Endothelial cell of umbilical vein (primary cell): ENCODE results near the gene PRKCB. TPM values are rescaled to one million over a fixed set of nuclear protein-coding genes. Genes with fewer than 3 reads are reported as not detected.

Experiments
- BruUV-seq: library from RNA; stranded (reverse); fragments of 400-500 nt; replicated peaks from 2 replicates; lab custom pipeline; 2021; lab: Mats Ljungman, UMichigan
- CTCF ChIA-PET: fragments of 300-600, 350-600 bp; sonication (Branson Sonifier 250); formaldehyde crosslinking; loops from one replicate; lab custom pipeline; 2021; ENCODE audit warnings: antibody characterized with exemption, inconsistent platforms; lab: Charles Lee
- POLR2A ChIA-PET: fragments of 300-600, 350-600 bp; sonication (Branson Sonifier 250); formaldehyde crosslinking; loops from one replicate; lab custom pipeline; 2021; ENCODE audit warnings: antibody characterized with exemption, inconsistent platforms; lab: Charles Lee
- DNase-seq: peaks from one replicate; pipeline ENCODE4 v3.0.0-alpha.2; 2011; ENCODE audit warnings: low read depth, low spot score
- FAIRE-seq: peaks from 2 replicates; lab custom pipeline; 2011; peaks lifted over from hg19 to GRCh38; lab: Jason Lieb, UNC
- H2AFZ ChIP-seq: 2 replicates; pipeline ENCODE4 v1.6.0; 2012; ENCODE audit warnings: low read depth, low read length, control low read depth, inconsistent platforms
- H3K27ac ChIP-seq: 2 replicates; pipeline ENCODE4 v1.5.1; 2011; ENCODE audit warnings: low read depth, mild to moderate bottlenecking, control low read depth, low read length, moderate library complexity; ENCODE audit not compliant: insufficient read depth
- H3K27me3 ChIP-seq, 2 experiments: 2 replicates each; pipeline versions ENCODE4 v1.6.0 to v1.6.1; 2011; ENCODE audit warnings: low read length in 2 of 2, mixed read lengths in 1 of 2; ENCODE audit not compliant: control insufficient read depth in 2 of 2, insufficient read depth in 2 of 2
- H3K36me3 ChIP-seq, 2 experiments: 2 replicates in 1 of 2; 3 replicates in 1 of 2; pipeline ENCODE4 v1.5.1; 2011; ENCODE audit warnings: low read length in 2 of 2, mild to moderate bottlenecking in 1 of 2, moderate library complexity in 1 of 2; ENCODE audit not compliant: control insufficient read depth in 2 of 2, insufficient read depth in 2 of 2; ENCODE audit errors: extremely low read depth in 1 of 2
- H3K4me1 ChIP-seq: 3 replicates; pipeline ENCODE4 v1.5.1; 2011; ENCODE audit warnings: mild to moderate bottlenecking, low read length; ENCODE audit not compliant: control insufficient read depth, insufficient read depth; ENCODE audit errors: extremely low read depth
- H3K4me2 ChIP-seq: 2 replicates; pipeline ENCODE4 v1.6.1; 2011; ENCODE audit warnings: low read length, control low read depth, mixed read lengths; ENCODE audit not compliant: insufficient read depth
- H3K4me3 ChIP-seq, 3 experiments: fragments of 200-600 bp in 1 of 3; sonication (generic), shearing (Covaris generic) in 1 of 3; replicated peaks in 1 of 3; 2 replicates each; pipeline ENCODE4 v1.5.1; 2011 to 2016; ENCODE audit warnings: control low read depth in 3 of 3, low read length in 3 of 3, mild to moderate bottlenecking in 2 of 3, inconsistent platforms in 1 of 3, low read depth in 1 of 3, moderate library complexity in 1 of 3; ENCODE audit not compliant: insufficient read depth in 1 of 3
- H3K79me2 ChIP-seq: 2 replicates; pipeline ENCODE4 v1.6.0; 2012; ENCODE audit warnings: low read length, inconsistent platforms; ENCODE audit not compliant: control insufficient read depth, insufficient read depth
- H3K9ac ChIP-seq: replicated peaks from 2 replicates; pipeline ENCODE3; 2011; ENCODE audit warnings: low read length, control low read depth; ENCODE audit not compliant: insufficient read depth; ENCODE audit errors: extremely low read depth
- H3K9me1 ChIP-seq: replicated peaks from 3 replicates; pipeline ENCODE4 v1.6.0; 2011; ENCODE audit warnings: mild to moderate bottlenecking, low read length; ENCODE audit not compliant: control insufficient read depth, insufficient read depth; ENCODE audit errors: extremely low read depth
- H3K9me3 ChIP-seq: replicated peaks from 2 replicates; pipeline ENCODE4 v1.5.1; 2012; ENCODE audit warnings: low read length, inconsistent platforms; ENCODE audit not compliant: control insufficient read depth, insufficient read depth
- H4K20me1 ChIP-seq: replicated peaks from 2 replicates; pipeline ENCODE3; 2011; ENCODE audit warnings: mild to moderate bottlenecking, low read length; ENCODE audit not compliant: control insufficient read depth, insufficient read depth; ENCODE audit errors: extremely low read depth
- CTCF ChIP-seq, 2 donors: IDR thresholded peaks; 1 replicate in 1 of 2; 2 replicates in 1 of 2; pipeline ENCODE4 v1.5.1; 2011; ENCODE audit warnings: low read length in 2 of 2, mild to moderate bottlenecking in 2 of 2, moderate library complexity in 2 of 2, control low read depth in 1 of 2, inconsistent platforms in 1 of 2, low read depth in 1 of 2; ENCODE audit not compliant: insufficient read depth in 1 of 2; ENCODE audit errors: extremely low read depth in 1 of 2
- JUN ChIP-seq: IDR thresholded peaks from 2 replicates; pipeline ENCODE4 v1.6.1; 2011; ENCODE audit warnings: borderline replicate concordance, low read depth; ENCODE audit not compliant: insufficient read length, insufficient read depth
- MYC ChIP-seq: IDR thresholded peaks from one replicate; pipeline ENCODE4 v1.6.1; 2011; ENCODE audit warnings: mild to moderate bottlenecking, low read depth, low read length
- POLR2A ChIP-seq: IDR thresholded peaks from 2 replicates; pipeline ENCODE4 v1.6.1; 2012; ENCODE audit warnings: low read depth, mild to moderate bottlenecking, control low read depth, low read length
- dilution Hi-C: fragments of 300-500 bp; cut with MboI; formaldehyde crosslinking; loops from one replicate; pipeline ENCODE4 v1.15.0; 2019; ENCODE audit warnings: low sequenced_read_pairs; ENCODE audit not compliant: extremely low pct_ligation_motif_present
- intact Hi-C: fragments of 100-400 bp; cut with micrococcal nuclease; formaldehyde crosslinking; loops from one replicate; pipeline ENCODE4 v1.10.0; 2022
- polyA plus RNA-seq, 4 experiments: library from polyadenylated mRNA; depleted of rRNA in 3 of 4; stranded (reverse) in 3 of 4; unstranded in 1 of 4; fragments of >200 nt; gene quantifications; 2 replicates each; pipeline versions ENCODE4 v1.2.1 to v1.2.3, GENCODE V29; 2011 to 2012; ENCODE audit warnings: missing spikeins in 1 of 4
- total RNA-seq: library from RNA; stranded (reverse); gene quantifications from 2 replicates; pipeline ENCODE4 v1.2.3, GENCODE V29; 2021

The PRKCB gene
- total and polyA plus RNA-seq, 2 donors (not counting 3 experiments of a cell fraction or from before 2014, with no cell fraction given): 0.01 TPM; not detected in 1

GRCh38 chr16:24085666-24086065 lies 249.9 kb downstream of the PRKCB start:
- POLR2A ChIA-PET: no interaction called here
- no peak for FAIRE-seq
- no TSS peak for BruUV-seq

More at GRCh38 chr16:24085666-24086065, 249.9 kb downstream of the PRKCB start:
- Histone ChIP-seq H3K4me1 (no peaks in the 10 kb centered on the region), H3K27me3 (no peaks in the 10 kb centered on the region), H2AFZ (no peak overlapping the region), H3K27ac (no peak overlapping the region), H3K4me2 (no peak overlapping the region), H4K20me1 (no peaks in the 10 kb centered on the region), H3K36me3 (no peaks in the 10 kb centered on the region), H3K4me3 (no peak overlapping the region), H3K9me3 (no peaks in the 10 kb centered on the region), H3K79me2 (no peaks in the 10 kb centered on the region), H3K9ac (no peak overlapping the region), H3K9me1 (no peaks in the 10 kb centered on the region)
- DNase-seq: no peak
- CTCF ChIA-PET: interaction anchor here (1.3 to 1.6 kb wide), 2 partner anchors 15 to 167 kb away, joined by 3 to 5 read pairs; no protein-coding TSS in a partner anchor
- dilution Hi-C loops (loop anchor here (25.0 kb wide), 1 partner anchor 152 kb away; no protein-coding TSS in a partner anchor), intact Hi-C loops (no loop called here)
- TF ChIP-seq MYC: no peak
- no peak for TF ChIP-seq CTCF (IDR thresholded peaks at IDR 0.05; ENCODE audit: extremely low read depth in 1 of 2, insufficient read depth in 1 of 2, low read depth in 1 of 2, low read length in 2 of 2)
- TF ChIP-seq JUN: no peak
- no peak for TF ChIP-seq POLR2A
